Testis (tissue), 2 donors: Measurements from ENCODE around the gene UGT1A1.

Source experiments
- POLR2A ChIP-seq: fragments of 450-650 bp; IDR thresholded peaks from one replicate; pipeline ENCODE4 v1.6.1; 2017; ENCODE audit warnings: antibody characterized with exemption, mild to moderate bottlenecking, moderate library complexity
- TF ChIP-seq, protein P1 (sequence below), 3 experiments: fragments of 450-650 bp in 2 of 3; fragments of 200-600 bp in 1 of 3; sonication (generic) in 1 of 3; IDR thresholded peaks; one replicate each; pipeline ENCODE4 v1.5.1; 2016 to 2019; ENCODE audit warnings: antibody characterized with exemption in 3 of 3, mild to moderate bottlenecking in 2 of 3, moderate library complexity in 1 of 3

DNA sequence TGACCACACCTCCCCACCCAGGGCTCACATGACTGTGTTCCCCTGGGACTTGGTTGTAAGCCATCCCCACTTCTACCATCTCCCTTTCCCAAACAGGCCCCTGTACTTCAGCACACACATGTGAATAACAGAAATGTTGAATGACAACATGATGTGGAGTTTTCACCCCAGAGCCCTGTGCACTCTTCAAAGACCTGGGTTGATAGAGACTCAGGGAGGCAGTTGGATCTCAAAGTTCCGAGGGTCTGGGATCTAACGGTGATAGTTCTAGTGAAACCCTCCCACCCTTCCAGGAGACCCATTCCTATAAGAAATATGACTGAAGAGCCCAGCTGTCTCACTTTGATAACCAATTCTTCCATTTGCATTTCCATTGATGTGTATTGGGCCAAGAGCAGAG lies 18.0 kb downstream of the UGT1A1 start, which contains the start of gene MROH2A:
- TF ChIP-seq, protein P1, sequence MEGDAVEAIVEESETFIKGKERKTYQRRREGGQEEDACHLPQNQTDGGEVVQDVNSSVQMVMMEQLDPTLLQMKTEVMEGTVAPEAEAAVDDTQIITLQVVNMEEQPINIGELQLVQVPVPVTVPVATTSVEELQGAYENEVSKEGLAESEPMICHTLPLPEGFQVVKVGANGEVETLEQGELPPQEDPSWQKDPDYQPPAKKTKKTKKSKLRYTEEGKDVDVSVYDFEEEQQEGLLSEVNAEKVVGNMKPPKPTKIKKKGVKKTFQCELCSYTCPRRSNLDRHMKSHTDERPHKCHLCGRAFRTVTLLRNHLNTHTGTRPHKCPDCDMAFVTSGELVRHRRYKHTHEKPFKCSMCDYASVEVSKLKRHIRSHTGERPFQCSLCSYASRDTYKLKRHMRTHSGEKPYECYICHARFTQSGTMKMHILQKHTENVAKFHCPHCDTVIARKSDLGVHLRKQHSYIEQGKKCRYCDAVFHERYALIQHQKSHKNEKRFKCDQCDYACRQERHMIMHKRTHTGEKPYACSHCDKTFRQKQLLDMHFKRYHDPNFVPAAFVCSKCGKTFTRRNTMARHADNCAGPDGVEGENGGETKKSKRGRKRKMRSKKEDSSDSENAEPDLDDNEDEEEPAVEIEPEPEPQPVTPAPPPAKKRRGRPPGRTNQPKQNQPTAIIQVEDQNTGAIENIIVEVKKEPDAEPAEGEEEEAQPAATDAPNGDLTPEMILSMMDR (IDR thresholded peaks at IDR 0.05): no peak
- TF ChIP-seq POLR2A: no peak
